ENCODE measurements around the gene FBXL16.

FBXL16 gene

GRCh38 chr16:740459-740763, 34.8 kb upstream of the FBXL16 start:
- Histone ChIP-seq H3K4me1 (ENCODE audit: control insufficient read depth, insufficient read depth, low read length) (0 out of 2 replicates have a peak, but pooled peaks cover 2% of the 10 kb centered on the region), H3K4me3 (ENCODE audit: low read depth, low read length) (peak overlapping the region; percentile 80), H3K27ac (ENCODE audit: extremely low read depth, low read depth, low read length) (peak overlapping the region; percentile 67; the same call in 1 of the 2 replicates), H3K9me3 (ENCODE audit: control insufficient read depth, insufficient read depth, low read depth, low read length) (no peaks in the 10 kb centered on the region), H3K36me3 (ENCODE audit: control insufficient read depth in 2 of 2, insufficient read depth in 1 of 2, low read length in 2 of 2) (peaks cover 3 to 30% of the 10 kb centered on the region in 2 experiments; a peak in 2 of 3 replicates)
- ChIA-PET POLR2A (interaction anchor here (0.8 to 1.7 kb wide), 7 partner anchors 9 to 48 kb away, joined by 3 to 11 read pairs (median 4); partner anchors contain the start of genes ANTKMT and CHTF18), CTCF (interaction anchor here (0.9 to 3.2 kb wide), 10 partner anchors 8 to 66 kb away, joined by 3 to 16 read pairs (median 4); partner anchors contain the start of gene ANTKMT)
- TF ChIP-seq ZBTB48 (tag by site-specific recombination; IDR thresholded peaks at IDR 0.05) = peak; percentile 84
- TF ChIP-seq ZNF830 (tag by site-specific recombination; IDR thresholded peaks at IDR 0.05; ENCODE audit: low read depth) = no peak
- peak; percentile 70 for TF ChIP-seq ZFHX2 (tag by site-specific recombination; conservative IDR thresholded peaks at IDR 0.05)
- peak; percentile 87 for TF ChIP-seq EGR2 (tag by site-specific recombination; IDR thresholded peaks at IDR 0.05; ENCODE audit: low read depth)
- TF ChIP-seq ZNF202 (tag by site-specific recombination; IDR thresholded peaks at IDR 0.05; ENCODE audit: borderline replicate concordance) = no peak
- no peak for TF ChIP-seq ZNF324 (tag by site-specific recombination; IDR thresholded peaks at IDR 0.05)
- TF ChIP-seq ZSCAN18 (tag by site-specific recombination; IDR thresholded peaks at IDR 0.05) = no peak
- TF ChIP-seq ZNF292 (tag by site-specific recombination; IDR thresholded peaks at IDR 0.05; ENCODE audit: borderline replicate concordance, low read depth) = no peak
- peak; percentile 15; the same call in 1 of the 2 replicates for TF ChIP-seq GLIS2 (tag by site-specific recombination; IDR thresholded peaks at IDR 0.05)

- ChIA-PET CTCF (interaction anchor here (0.8 to 3.2 kb wide), 5 partner anchors 20 to 46 kb away, joined by 3 to 16 read pairs (median 5); no protein-coding TSS in a partner anchor), POLR2A (interaction anchor here (0.7 to 1.7 kb wide), 6 partner anchors 8 to 49 kb away, joined by 3 to 11 read pairs (median 4); partner anchors contain the start of genes ANTKMT, CHTF18 and RPUSD1)
- peaks cover 3 to 36% of the 10 kb centered on the region in 2 experiments; a peak in 2 of 3 replicates for H3K36me3 ChIP-seq (ENCODE audit: control insufficient read depth in 2 of 2, insufficient read depth in 1 of 2, low read length in 2 of 2)
- 0 out of 2 replicates have a peak, but pooled peaks cover 2% of the 10 kb centered on the region for H3K4me1 ChIP-seq (ENCODE audit: control insufficient read depth, insufficient read depth, low read length)
- H3K4me3 ChIP-seq (ENCODE audit: low read depth, low read length) = peak overlapping the region; percentile 80
- no peaks in the 10 kb centered on the region for H3K9me3 ChIP-seq (ENCODE audit: control insufficient read depth, insufficient read depth, low read depth, low read length)
- H3K27ac ChIP-seq (ENCODE audit: extremely low read depth, low read depth, low read length) = peak overlapping the region; percentile 67; the same call in 1 of the 2 replicates
- TF ChIP-seq ZBTB48 (tag by site-specific recombination; IDR thresholded peaks at IDR 0.05) (peak; percentile 19; the same call in 1 of the 2 replicates), ZBTB7A (tag by site-specific recombination; IDR thresholded peaks at IDR 0.05; ENCODE audit: low read depth) (0 out of 2 replicates have a peak, but pooled peaks have one; percentile 18), ZIC2 (tag by site-specific recombination; IDR thresholded peaks at IDR 0.05) (peak; percentile 49; the same call in 1 of the 2 replicates), PRDM2 (tag by site-specific recombination; IDR thresholded peaks at IDR 0.05; ENCODE audit: borderline replicate concordance) (0 out of 2 replicates have a peak, but pooled peaks have one; percentile 45), ZNF335 (tag by site-specific recombination; conservative IDR thresholded peaks at IDR 0.05) (0 out of 2 replicates have a peak, but pooled peaks have one; percentile 41), ZNF768 (tag by site-specific recombination; IDR thresholded peaks at IDR 0.05) (no peak), FEZF1 (tag by site-specific recombination; IDR thresholded peaks at IDR 0.05) (no peak), BCL11B (tag by site-specific recombination; IDR thresholded peaks at IDR 0.05; ENCODE audit: low read depth) (no peak), ZNF211 (tag by site-specific recombination; IDR thresholded peaks at IDR 0.05; ENCODE audit: low read depth) (no peak), SCRT2 (tag by site-specific recombination; IDR thresholded peaks at IDR 0.05) (peak; percentile 78), KLF9 (tag by site-specific recombination; IDR thresholded peaks at IDR 0.05; ENCODE audit: low read depth) (peak; percentile 31; the same call in 1 of the 2 replicates)
Observed at GRCh38 chr16:739560-740458, 34.2 kb upstream of the FBXL16 start.

Measured in HEK293 (cell line).